Raji (cell line): Measurements from ENCODE around the gene PPIL1.

Experiments
- POLR2A ChIP-seq: IDR thresholded peaks from 2 replicates; pipeline ENCODE4 v1.6.1; 2011; ENCODE audit warnings: low read depth, low read length, control low read depth; ENCODE audit not compliant: insufficient read depth

The PPIL1 gene

GRCh38 chr6:36850021-36850420 lies 24.6 kb downstream of the PPIL1 start:
- TF ChIP-seq POLR2A, result no peak

- TF ChIP-seq POLR2A, result no peak
These were observed 25.8 kb downstream of the PPIL1 start for GRCh38 chr6:36848658-36849441.

GRCh38 chr6:36847991-36848390 lies 26.6 kb downstream of the PPIL1 start:
- TF ChIP-seq POLR2A, result no peak

- no peak for TF ChIP-seq POLR2A
These were observed 27.5 kb downstream of the PPIL1 start for GRCh38 chr6:36847152-36847551.

GRCh38 chr6:36845233-36845632 lies 29.4 kb downstream of the PPIL1 start:
- no peak for TF ChIP-seq POLR2A

GRCh38 chr6:36844232-36845170 lies 30.1 kb downstream of the PPIL1 start:
- TF ChIP-seq POLR2A, result no peak

GRCh38 chr6:36843170-36843569 lies 31.4 kb downstream of the PPIL1 start:
- TF ChIP-seq POLR2A, result no peak

GRCh38 chr6:36841756-36842155 lies 32.8 kb downstream of the PPIL1 start:
- no peak for TF ChIP-seq POLR2A

GRCh38 chr6:36840432-36841403 lies 33.9 kb downstream of the PPIL1 start:
- TF ChIP-seq POLR2A, result no peak

- no peak for TF ChIP-seq POLR2A
These were observed 34.7 kb downstream of the PPIL1 start for GRCh38 chr6:36839749-36840431.

- TF ChIP-seq POLR2A, result no peak
These were observed 35.5 kb downstream of the PPIL1 start, which contains the start of gene CPNE5 for GRCh38 chr6:36838896-36839748. Gene CPNE5 (minus strand): TSS chr6:36839444. CDS start chr6:36839377, 67 bp downstream.

- no peak for TF ChIP-seq POLR2A
These were observed 36.9 kb downstream of the PPIL1 start for GRCh38 chr6:36837686-36838085.

GRCh38 chr6:36837022-36837339 lies 37.6 kb downstream of the PPIL1 start:
- TF ChIP-seq POLR2A, result no peak
